NCI-H2227 treated with DMSO at 0.1 percent for 48 hours (cell line): ENCODE measurements around the gene MPHOSPH6.
"Not testable (repeated sequence)": the region's sequence is repeated elsewhere in the genome, so short reads cannot be mapped to it uniquely, and the experiment has no call there.

Experiments used
- DNase-seq: peaks from one replicate; lab custom pipeline; 2025; lab: John Stamatoyannopoulos, UW

Gene MPHOSPH6

GRCh38 chr16:82169861-82170845, at the start of gene MPHOSPH6:
MPHOSPH6 (minus strand) TSS chr16:82170224; CDS start chr16:82170175, 49 bp downstream.
- peak; percentile 79 for DNase-seq

GRCh38 chr16:82219298-82219697, 49.3 kb upstream of the MPHOSPH6 start:
- DNase-seq = no peak

GRCh38 chr16:82209314-82209713, 39.3 kb upstream of the MPHOSPH6 start:
- DNase-seq = not testable (repeated sequence)

GRCh38 chr16:82203198-82203597, 33.2 kb upstream of the MPHOSPH6 start:
- DNase-seq = no peak

- DNase-seq = no peak
These were observed 31.9 kb upstream of the MPHOSPH6 start for GRCh38 chr16:82201926-82202325.

GRCh38 chr16:82201351-82201750, 31.3 kb upstream of the MPHOSPH6 start:
- no peak for DNase-seq

GRCh38 chr16:82199209-82199608, 29.2 kb upstream of the MPHOSPH6 start:
- DNase-seq = no peak

- DNase-seq = no peak
These were observed 27.7 kb upstream of the MPHOSPH6 start for GRCh38 chr16:82197540-82198240.

- no peak for DNase-seq
These were observed 26.0 kb upstream of the MPHOSPH6 start for GRCh38 chr16:82195917-82196494.

- no peak for DNase-seq
These were observed 24.1 kb upstream of the MPHOSPH6 start for GRCh38 chr16:82194086-82194485.

- no peak for DNase-seq
These were observed 22.6 kb upstream of the MPHOSPH6 start for GRCh38 chr16:82192665-82193064.

GRCh38 chr16:82190386-82190785, 20.4 kb upstream of the MPHOSPH6 start:
- DNase-seq = no peak

GRCh38 chr16:82187829-82188228, 17.8 kb upstream of the MPHOSPH6 start:
- no peak for DNase-seq

GRCh38 chr16:82185012-82185411, 15.0 kb upstream of the MPHOSPH6 start:
- DNase-seq = no peak

- DNase-seq = no peak
These were observed 14.2 kb upstream of the MPHOSPH6 start for GRCh38 chr16:82184213-82184612.

- no peak for DNase-seq
These were observed 13.0 kb upstream of the MPHOSPH6 start for GRCh38 chr16:82183004-82183397.

GRCh38 chr16:82182266-82183003, 12.4 kb upstream of the MPHOSPH6 start:
- DNase-seq = no peak

- no peak for DNase-seq
These were observed 11.6 kb upstream of the MPHOSPH6 start for GRCh38 chr16:82181461-82182185.

GRCh38 chr16:82178352-82178751, 8.3 kb upstream of the MPHOSPH6 start:
- DNase-seq = no peak

- DNase-seq = no peak
These were observed 7.5 kb upstream of the MPHOSPH6 start for GRCh38 chr16:82177555-82177954.

GRCh38 chr16:82176204-82176603, 6.2 kb upstream of the MPHOSPH6 start:
- DNase-seq = no peak
